Common myeloid progenitor, CD34-positive (primary cell): ENCODE results near the gene HCRTR1.
A peak's percentile ranks its signal among the peaks of the same experiment; 100 is the strongest.

Source experiments
- CTCF ChIA-PET: fragments of 350-600 bp; sonication (Branson Sonifier 250); formaldehyde crosslinking; loops from one replicate; lab custom pipeline; 2021; ENCODE audit warnings: antibody characterized with exemption; lab: Charles Lee
- POLR2A ChIA-PET: fragments of 350-600 bp; sonication (Branson Sonifier 250); formaldehyde crosslinking; loops from one replicate; lab custom pipeline; 2021; ENCODE audit warnings: antibody characterized with exemption; lab: Charles Lee
- DNase-seq, 3 donors: peaks; one replicate each; pipeline versions ENCODE4 v3.0.0 to v3.0.0-alpha.2; 2013
- H3K27ac ChIP-seq, 2 experiments: 1 replicate in 1 of 2; 2 replicates in 1 of 2; pipeline ENCODE4 v1.7.0; 2013; ENCODE audit warnings: inconsistent platforms in 2 of 2, low read length in 2 of 2, mild to moderate bottlenecking in 2 of 2, low read depth in 1 of 2, moderate library complexity in 1 of 2; ENCODE audit not compliant: severe bottlenecking in 2 of 2, insufficient read depth in 1 of 2, poor library complexity in 1 of 2
- H3K27me3 ChIP-seq, 5 experiments: replicated peaks in 2 of 5; 1 replicate in 3 of 5; 2 replicates in 2 of 5; pipeline versions ENCODE4 v1.6.1 to v1.7.0; 2013; ENCODE audit warnings: low read length in 4 of 5, mild to moderate bottlenecking in 2 of 5, moderate library complexity in 2 of 5, inconsistent platforms in 1 of 5; ENCODE audit not compliant: insufficient read depth in 5 of 5, control insufficient read depth in 4 of 5
- H3K36me3 ChIP-seq, 4 experiments: 1 replicate in 2 of 4; 2 replicates in 2 of 4; pipeline versions ENCODE4 v1.6.1 to v1.7.0; 2013; ENCODE audit warnings: low read length in 3 of 4, control low read depth in 1 of 4, mild to moderate bottlenecking in 1 of 4; ENCODE audit not compliant: control insufficient read depth in 4 of 4, insufficient read depth in 4 of 4
- H3K4me1 ChIP-seq, 4 experiments: 1 replicate in 3 of 4; 2 replicates in 1 of 4; pipeline versions ENCODE4 v1.6.1 to v1.7.1; 2013; ENCODE audit warnings: low read length in 3 of 4, mild to moderate bottlenecking in 3 of 4, control low read depth in 1 of 4, inconsistent platforms in 1 of 4, moderate library complexity in 1 of 4; ENCODE audit not compliant: control insufficient read depth in 4 of 4, insufficient read depth in 4 of 4; ENCODE audit errors: control extremely low read depth in 1 of 4
- H3K4me3 ChIP-seq, 7 experiments: 1 replicate in 4 of 7; 2 replicates in 3 of 7; pipeline versions ENCODE4 v1.5.1 to v1.7.0; 2013; ENCODE audit warnings: mild to moderate bottlenecking in 7 of 7, low read length in 6 of 7, moderate library complexity in 6 of 7, inconsistent platforms in 2 of 7, low read depth in 2 of 7, control low read depth in 1 of 7; ENCODE audit not compliant: insufficient read depth in 4 of 7, control insufficient read depth in 1 of 7; ENCODE audit errors: extremely low read depth in 1 of 7
- H3K9me3 ChIP-seq, 5 experiments: 1 replicate in 4 of 5; 2 replicates in 1 of 5; pipeline versions ENCODE4 v1.6.1 to v1.7.1; 2013; ENCODE audit warnings: low read length in 4 of 5, mild to moderate bottlenecking in 2 of 5, inconsistent platforms in 1 of 5, low read depth in 1 of 5, moderate library complexity in 1 of 5; ENCODE audit not compliant: control insufficient read depth in 4 of 5, insufficient read depth in 2 of 5; ENCODE audit errors: control extremely low read depth in 1 of 5
- WGBS: methylation state at CpG from one replicate; pipeline ENCODE4 v1.1.5; 2013; ENCODE audit not compliant: insufficient coverage; 5-methylcytosine and 5-hydroxymethylcytosine counted together

The HCRTR1 gene

DNA sequence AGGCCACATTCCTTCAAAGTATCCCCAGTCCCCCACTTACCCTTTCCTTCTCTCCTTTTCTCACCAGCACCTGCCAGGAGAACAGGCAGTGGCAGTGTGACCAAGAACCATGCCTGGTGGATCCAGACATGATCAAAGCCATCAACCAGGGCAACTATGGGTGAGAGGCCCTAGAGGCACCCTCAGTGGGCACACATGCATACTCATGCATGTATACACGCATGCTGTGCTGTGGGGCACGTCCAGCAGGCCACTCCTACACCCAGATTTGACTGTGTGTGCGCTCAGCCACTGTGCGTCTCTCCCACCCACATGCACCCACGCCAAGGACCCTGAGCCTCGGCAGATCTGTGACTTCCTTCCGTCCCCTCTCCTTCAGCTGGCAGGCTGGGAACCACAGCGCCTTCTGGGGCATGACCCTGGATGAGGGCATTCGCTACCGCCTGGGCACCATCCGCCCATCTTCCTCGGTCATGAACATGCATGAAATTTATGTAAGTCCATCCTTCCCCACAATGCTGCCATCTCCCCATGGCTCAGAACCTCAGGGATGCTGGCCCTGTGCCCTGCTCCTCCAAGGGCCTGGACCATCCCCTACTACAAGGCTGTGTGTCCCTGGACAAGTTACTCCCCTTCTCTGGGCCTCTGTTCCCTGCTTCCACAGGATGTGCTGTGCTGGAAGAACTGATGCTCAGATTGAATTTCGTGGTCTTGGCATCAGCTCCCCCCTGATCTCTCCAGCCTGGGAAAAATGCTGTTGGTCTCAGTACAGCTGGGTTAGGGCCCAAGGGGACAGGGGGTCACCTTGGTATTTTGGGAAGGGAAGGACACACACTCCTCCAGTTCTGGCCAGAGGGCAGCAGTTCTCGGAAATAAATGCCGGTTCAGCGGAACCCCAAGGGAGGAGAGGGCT, 34.2 kb upstream of the HCRTR1 start:
- ChIA-PET POLR2A (no interaction called here), CTCF (no interaction called here)
- Histone ChIP-seq H3K27me3 (peaks cover 0 to 5% (median 3%) of the 10 kb centered on the region in 5 experiments), H3K9me3 (no peaks in the 10 kb centered on the region), H3K27ac (no peak overlapping the region), H3K4me3 (no peak overlapping the region), H3K36me3 (no peaks in the 10 kb centered on the region), H3K4me1 (peaks cover 0 to 11% (median 3%) of the 10 kb centered on the region in 4 experiments)
- no peak for DNase-seq
- 96% methylated on average over 16 of the region's 16 CpGs for WGBS

DNA sequence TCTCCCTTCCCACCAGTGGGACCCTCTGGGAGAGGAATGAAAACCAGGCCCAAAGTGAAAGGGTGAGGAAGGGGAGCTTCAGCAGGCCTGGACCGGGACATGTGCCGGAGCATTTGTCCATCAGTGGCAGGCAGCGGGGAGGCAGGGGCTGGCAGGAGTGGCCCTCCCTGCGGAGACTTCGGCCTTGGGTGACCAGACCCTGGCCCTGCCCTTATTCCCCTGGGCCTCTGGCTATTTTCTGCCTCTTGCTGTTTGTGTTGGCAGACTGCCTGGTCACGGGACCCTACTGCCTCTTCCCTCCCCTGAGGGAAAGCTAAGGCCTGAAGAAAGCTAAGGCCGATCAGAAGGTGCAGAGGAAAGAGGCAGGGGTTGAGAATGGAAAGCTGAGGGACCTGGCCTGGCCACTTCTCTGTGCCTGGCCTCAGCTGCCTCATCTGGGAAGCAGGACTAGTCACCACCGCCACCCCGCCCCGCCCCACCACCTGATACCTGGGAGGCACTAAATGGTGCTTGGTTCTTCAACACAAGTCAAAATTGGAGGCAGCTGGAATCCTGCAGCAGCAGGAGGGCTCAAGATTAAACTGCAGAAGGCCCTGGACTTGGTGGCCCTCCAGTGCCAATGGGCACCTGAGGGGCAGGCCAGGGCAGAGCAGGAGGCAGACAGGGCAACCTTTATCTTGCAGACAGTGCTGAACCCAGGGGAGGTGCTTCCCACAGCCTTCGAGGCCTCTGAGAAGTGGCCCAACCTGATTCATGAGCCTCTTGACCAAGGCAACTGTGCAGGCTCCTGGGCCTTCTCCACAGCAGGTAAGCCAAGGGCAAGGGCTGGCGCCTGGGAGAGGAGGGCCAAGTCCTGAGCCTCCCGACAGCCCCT, 33.3 kb upstream of the HCRTR1 start:
- no peaks in the 10 kb centered on the region for H3K36me3 ChIP-seq
- peaks cover 0 to 12% (median 4%) of the 10 kb centered on the region in 5 experiments for H3K27me3 ChIP-seq
- H3K27ac ChIP-seq: no peak overlapping the region
- H3K4me3 ChIP-seq: no peak overlapping the region
- H3K4me1 ChIP-seq: peaks cover 0 to 19% (median 5%) of the 10 kb centered on the region in 4 experiments
- WGBS: 82% methylated on average over 13 of the region's 13 CpGs
- ChIA-PET CTCF (interaction anchor here (0.9 kb wide), 1 partner anchor 13 kb away, joined by 3 read pairs; no protein-coding TSS in a partner anchor), POLR2A (no interaction called here)
- DNase-seq: no peak
- no peaks in the 10 kb centered on the region for H3K9me3 ChIP-seq

DNA sequence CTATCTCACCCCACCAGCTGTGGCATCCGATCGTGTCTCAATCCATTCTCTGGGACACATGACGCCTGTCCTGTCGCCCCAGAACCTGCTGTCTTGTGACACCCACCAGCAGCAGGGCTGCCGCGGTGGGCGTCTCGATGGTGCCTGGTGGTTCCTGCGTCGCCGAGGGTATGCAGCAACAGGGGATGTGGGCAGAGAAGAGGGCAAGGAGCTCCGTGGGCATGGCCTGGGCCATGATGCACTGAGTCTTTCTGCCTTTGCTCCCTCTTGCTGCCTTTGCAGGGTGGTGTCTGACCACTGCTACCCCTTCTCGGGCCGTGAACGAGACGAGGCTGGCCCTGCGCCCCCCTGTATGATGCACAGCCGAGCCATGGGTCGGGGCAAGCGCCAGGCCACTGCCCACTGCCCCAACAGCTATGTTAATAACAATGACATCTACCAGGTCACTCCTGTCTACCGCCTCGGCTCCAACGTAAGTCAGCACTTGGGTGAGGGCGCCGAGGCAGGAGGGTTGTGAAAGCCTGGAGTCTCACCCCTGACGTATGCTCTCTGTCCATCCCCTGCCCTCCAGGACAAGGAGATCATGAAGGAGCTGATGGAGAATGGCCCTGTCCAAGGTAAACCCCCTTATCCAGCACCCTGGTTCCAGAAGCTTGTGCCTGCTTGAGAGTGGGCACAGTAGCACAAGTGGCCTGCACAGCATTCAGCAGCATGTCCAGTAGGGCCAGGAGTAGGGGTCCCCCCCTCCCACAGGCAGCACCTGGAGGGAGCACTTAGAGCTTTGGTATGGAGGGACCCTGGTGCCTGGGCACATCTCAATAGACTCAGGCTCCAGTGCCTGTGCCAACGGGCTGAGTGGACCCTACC, 32.4 kb upstream of the HCRTR1 start:
- CTCF ChIA-PET: interaction anchor here (0.9 to 12.3 kb wide), 4 partner anchors 7 to 205 kb away, joined by 3 to 131 read pairs (median 4); no protein-coding TSS in a partner anchor
- POLR2A ChIA-PET: no interaction called here
- WGBS: 93% methylated on average over 25 of the region's 27 CpGs
- H3K27ac ChIP-seq: no peak overlapping the region
- no peak overlapping the region for H3K4me3 ChIP-seq
- H3K27me3 ChIP-seq: peaks cover 0 to 16% (median 7%) of the 10 kb centered on the region in 5 experiments
- no peaks in the 10 kb centered on the region for H3K9me3 ChIP-seq
- no peaks in the 10 kb centered on the region for H3K36me3 ChIP-seq
- peaks cover 0 to 21% (median 5%) of the 10 kb centered on the region in 4 experiments for H3K4me1 ChIP-seq
- no peak for DNase-seq

DNA sequence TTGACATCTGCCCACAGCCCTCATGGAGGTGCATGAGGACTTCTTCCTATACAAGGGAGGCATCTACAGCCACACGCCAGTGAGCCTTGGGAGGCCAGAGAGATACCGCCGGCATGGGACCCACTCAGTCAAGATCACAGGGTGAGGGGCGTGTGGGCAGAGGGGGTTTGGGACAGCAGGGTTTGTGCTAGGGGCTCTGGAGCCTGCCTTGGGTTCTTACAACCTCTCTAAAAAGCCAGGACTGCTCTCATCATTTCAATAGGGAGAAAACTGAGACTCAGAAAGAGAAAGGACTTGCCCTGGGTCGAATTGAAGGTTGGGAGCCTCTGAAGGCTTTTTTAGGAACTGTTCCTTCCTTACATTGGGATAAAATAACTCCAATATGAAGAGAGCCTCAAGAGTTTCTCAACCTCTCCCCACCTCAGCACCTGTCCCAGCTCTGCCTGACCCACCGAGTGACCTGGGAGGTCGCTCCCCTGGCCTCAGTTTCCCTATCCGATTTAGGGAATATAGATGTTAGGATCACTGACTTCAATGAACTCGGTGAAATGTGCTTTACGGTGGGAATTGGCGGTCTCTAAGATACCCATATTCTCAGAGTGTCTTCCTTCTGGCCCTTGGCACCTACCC, 31.6 kb upstream of the HCRTR1 start:
- 95% methylated on average over 9 of the region's 11 CpGs for WGBS
- CTCF ChIA-PET: interaction anchor here (1.0 to 12.3 kb wide), 3 partner anchors 8 to 205 kb away, joined by 3 to 131 read pairs (median 5); no protein-coding TSS in a partner anchor
- DNase-seq: no peak

DNA sequence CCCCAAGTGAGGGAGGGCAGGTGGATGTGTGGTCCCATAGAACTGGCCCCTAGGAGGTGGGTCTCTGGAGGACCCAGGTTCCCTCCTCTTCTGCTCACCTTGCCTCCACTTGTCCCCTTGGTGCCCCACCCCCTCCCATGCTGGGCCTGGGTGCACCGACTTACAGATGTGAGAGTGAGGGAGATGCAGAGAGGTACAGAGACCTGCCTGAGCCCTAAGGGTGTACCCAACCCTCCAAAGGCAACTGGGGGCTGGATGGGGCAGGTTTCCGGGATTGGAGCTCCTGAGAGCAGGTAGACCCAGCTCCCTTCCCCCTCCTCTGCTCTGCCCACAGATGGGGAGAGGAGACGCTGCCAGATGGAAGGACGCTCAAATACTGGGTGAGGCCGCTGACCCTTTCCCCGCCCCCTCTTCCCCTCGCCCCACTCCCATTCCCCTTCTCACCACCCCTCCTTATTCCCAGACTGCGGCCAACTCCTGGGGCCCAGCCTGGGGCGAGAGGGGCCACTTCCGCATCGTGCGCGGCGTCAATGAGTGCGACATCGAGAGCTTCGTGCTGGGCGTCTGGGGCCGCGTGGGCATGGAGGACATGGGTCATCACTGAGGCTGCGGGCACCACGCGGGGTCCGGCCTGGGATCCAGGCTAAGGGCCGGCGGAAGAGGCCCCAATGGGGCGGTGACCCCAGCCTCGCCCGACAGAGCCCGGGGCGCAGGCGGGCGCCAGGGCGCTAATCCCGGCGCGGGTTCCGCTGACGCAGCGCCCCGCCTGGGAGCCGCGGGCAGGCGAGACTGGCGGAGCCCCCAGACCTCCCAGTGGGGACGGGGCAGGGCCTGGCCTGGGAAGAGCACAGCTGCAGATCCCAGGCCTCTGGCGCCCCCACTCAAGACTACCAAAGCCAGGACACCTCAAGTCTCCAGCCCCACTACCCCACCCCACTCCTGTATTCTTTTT, 30.8 kb upstream of the HCRTR1 start:
- Histone ChIP-seq H3K4me1 (peaks cover 0 to 21% (median 5%) of the 10 kb centered on the region in 4 experiments), H3K27me3 (peaks cover 0 to 16% (median 7%) of the 10 kb centered on the region in 5 experiments), H3K9me3 (no peaks in the 10 kb centered on the region), H3K27ac (no peak overlapping the region), H3K36me3 (no peaks in the 10 kb centered on the region), H3K4me3 (peak overlapping the region in 1 of 7 experiments; percentile 28)
- DNase-seq: no peak
- ChIA-PET POLR2A (interaction anchor here (0.6 kb wide), 1 partner anchor 16 kb away, joined by 5 read pairs; no protein-coding TSS in a partner anchor), CTCF (interaction anchor here (1.1 to 12.3 kb wide), 5 partner anchors 9 to 49 kb away, joined by 3 to 131 read pairs (median 5); no protein-coding TSS in a partner anchor)
- 71% methylated on average over 38 of the region's 47 CpGs for whole genome bisulfite sequencing

More for the DNA sequence above, 31.6 kb upstream of the HCRTR1 start:
- peaks cover 0 to 16% (median 7%) of the 10 kb centered on the region in 5 experiments for H3K27me3 ChIP-seq
- H3K4me3 ChIP-seq: no peak overlapping the region
- H3K27ac ChIP-seq: no peak overlapping the region
- POLR2A ChIA-PET: no interaction called here
- H3K4me1 ChIP-seq: peaks cover 0 to 21% (median 5%) of the 10 kb centered on the region in 4 experiments
- no peaks in the 10 kb centered on the region for H3K36me3 ChIP-seq
- no peaks in the 10 kb centered on the region for H3K9me3 ChIP-seq
